ENCODE data around the gene ELL3.
"Not testable (repeated sequence)": the region's sequence is repeated elsewhere in the genome, so short reads cannot be mapped to it uniquely, and the experiment has no call there.

Gene ELL3, protein sequence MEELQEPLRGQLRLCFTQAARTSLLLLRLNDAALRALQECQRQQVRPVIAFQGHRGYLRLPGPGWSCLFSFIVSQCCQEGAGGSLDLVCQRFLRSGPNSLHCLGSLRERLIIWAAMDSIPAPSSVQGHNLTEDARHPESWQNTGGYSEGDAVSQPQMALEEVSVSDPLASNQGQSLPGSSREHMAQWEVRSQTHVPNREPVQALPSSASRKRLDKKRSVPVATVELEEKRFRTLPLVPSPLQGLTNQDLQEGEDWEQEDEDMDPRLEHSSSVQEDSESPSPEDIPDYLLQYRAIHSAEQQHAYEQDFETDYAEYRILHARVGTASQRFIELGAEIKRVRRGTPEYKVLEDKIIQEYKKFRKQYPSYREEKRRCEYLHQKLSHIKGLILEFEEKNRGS

DNA sequence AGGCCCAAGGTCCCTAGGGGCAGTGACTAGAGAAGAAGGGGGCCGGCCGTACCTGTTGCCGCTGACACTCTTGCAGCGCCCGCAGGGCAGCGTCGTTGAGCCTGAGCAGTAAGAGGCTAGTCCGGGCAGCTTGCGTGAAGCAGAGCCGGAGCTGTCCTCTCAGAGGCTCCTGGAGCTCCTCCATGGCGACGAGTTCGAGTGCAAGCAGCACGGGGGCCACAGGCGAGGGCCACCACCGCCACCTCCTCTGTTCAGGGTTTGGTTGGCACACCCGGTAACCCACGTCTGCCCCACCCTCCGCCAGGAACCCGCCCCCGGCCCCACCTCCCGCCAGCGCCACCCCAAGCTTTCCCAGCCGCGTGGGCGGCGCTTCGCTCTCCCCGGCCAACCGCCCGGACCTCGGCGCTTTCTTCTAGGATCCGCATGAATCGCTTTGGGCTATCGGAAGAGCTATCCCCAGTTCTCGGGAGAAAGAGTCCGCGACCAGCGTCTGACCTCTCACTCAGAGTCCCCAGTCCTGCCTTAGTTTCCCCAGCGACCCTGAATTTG is at the start of gene ELL3:
Gene ELL3, minus strand, starts transcription at position 249 of the 549 bp plus-strand sequence. Its CDS starts 65 bp downstream, at position 184.
- peaks cover 27% of the 10 kb centered on the region for H3K36me3 ChIP-seq (ENCODE audit: control insufficient read depth, insufficient read depth, low read length)
- peak within 1 kb of the TSS; percentile 85 for H3K4me3 ChIP-seq (ENCODE audit: low read depth, low read length)
- peaks cover 9% of the 10 kb centered on the region; the same call in 1 of the 2 replicates for H3K27me3 ChIP-seq (ENCODE audit: control insufficient read depth, insufficient read depth, low read length)
- peaks cover 5% of the 10 kb centered on the region; the same call in 1 of the 2 replicates for H3K4me1 ChIP-seq (ENCODE audit: control insufficient read depth, insufficient read depth, low read length)
- peak within 1 kb of the TSS; percentile 69 for H3K9ac ChIP-seq (ENCODE audit: low read length)
- no peaks in the 10 kb centered on the region for H3K9me3 ChIP-seq (ENCODE audit: control insufficient read depth, insufficient read depth, low read depth, low read length)
- no peak within 1 kb of the TSS for H3K27ac ChIP-seq (ENCODE audit: low read depth, low read length)

DNA sequence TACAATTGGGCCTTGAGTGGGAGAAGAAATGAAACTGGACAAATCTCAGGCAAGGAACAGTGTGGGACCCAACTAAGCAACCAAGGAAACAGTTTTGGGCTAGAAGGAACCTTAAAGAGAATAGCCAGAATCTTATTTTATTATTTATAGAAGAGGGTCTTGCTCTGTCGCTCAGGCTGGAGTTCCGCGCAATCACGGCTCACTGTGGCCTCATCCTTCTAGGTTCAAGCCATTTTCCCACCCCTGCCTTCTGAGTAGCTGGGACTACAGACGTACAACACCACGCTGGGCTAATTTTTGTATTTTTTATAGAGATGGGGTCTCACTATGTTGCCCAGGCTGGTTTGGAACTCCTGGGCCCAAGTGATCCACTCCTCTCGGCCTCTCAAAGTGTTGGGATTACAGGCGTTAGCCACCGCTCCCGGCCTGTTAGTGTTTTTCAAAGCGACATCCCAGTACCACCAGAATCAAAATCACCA is 49.3 kb upstream of the ELL3 start:
- Histone ChIP-seq H3K9ac (ENCODE audit: low read length) (no peak overlapping the region), H3K27ac (ENCODE audit: low read depth, low read length) (no peak overlapping the region), H3K9me3 (ENCODE audit: control insufficient read depth, insufficient read depth, low read depth, low read length) (peaks cover 3% of the 10 kb centered on the region; the same call in 1 of the 2 replicates), H3K4me3 (ENCODE audit: low read depth, low read length) (peak overlapping the region; percentile 92; the same call in 1 of the 2 replicates), H3K27me3 (ENCODE audit: control insufficient read depth, insufficient read depth, low read length) (no peaks in the 10 kb centered on the region), H3K36me3 (ENCODE audit: control insufficient read depth, insufficient read depth, low read length) (peaks cover 11% of the 10 kb centered on the region), H3K4me1 (ENCODE audit: control insufficient read depth, insufficient read depth, low read length) (0 out of 2 replicates have a peak, but pooled peaks cover 7% of the 10 kb centered on the region)

DNA sequence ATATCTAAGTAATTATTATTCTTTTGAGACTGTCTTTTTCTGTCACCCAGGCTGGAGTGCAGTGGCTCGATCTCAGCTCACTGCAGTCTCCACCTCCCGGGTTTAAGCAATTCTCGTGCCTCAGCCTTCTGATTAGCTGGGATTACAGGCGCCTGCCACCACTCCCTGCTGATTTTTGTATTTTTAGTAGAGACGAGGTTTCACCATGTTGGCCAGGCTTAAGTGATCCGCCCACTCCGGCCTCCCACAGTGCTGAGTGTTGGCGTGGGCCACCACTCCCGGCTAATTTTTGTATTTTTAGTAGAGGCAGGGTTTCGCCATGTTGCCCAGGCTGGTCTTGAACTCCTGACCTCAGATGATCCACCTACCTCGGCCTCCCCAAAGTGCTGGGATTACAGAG is 48.5 kb upstream of the ELL3 start:
- H3K4me1 ChIP-seq (ENCODE audit: control insufficient read depth, insufficient read depth, low read length); H3K27me3 ChIP-seq (ENCODE audit: control insufficient read depth, insufficient read depth, low read length); H3K4me3 ChIP-seq (ENCODE audit: low read depth, low read length); H3K9me3 ChIP-seq (ENCODE audit: control insufficient read depth, insufficient read depth, low read depth, low read length); H3K27ac ChIP-seq (ENCODE audit: low read depth, low read length); H3K9ac ChIP-seq (ENCODE audit: low read length): not testable (repeated sequence)
- H3K36me3 ChIP-seq (ENCODE audit: control insufficient read depth, insufficient read depth, low read length): peaks cover 11% of the 10 kb centered on the region

GRCh38 chr15:43824302-43825246 is 47.8 kb upstream of the ELL3 start, which contains the start of gene MFAP1:
TSS of gene MFAP1 (minus strand) at chr15:43824690. CDS start at chr15:43824569, 121 bp downstream.
- H3K27ac ChIP-seq (ENCODE audit: low read depth, low read length): peak within 1 kb of the TSS; percentile 10; the same call in 1 of the 2 replicates
- H3K9me3 ChIP-seq (ENCODE audit: control insufficient read depth, insufficient read depth, low read depth, low read length): peaks cover 3% of the 10 kb centered on the region; the same call in 1 of the 2 replicates
- H3K27me3 ChIP-seq (ENCODE audit: control insufficient read depth, insufficient read depth, low read length): no peaks in the 10 kb centered on the region
- peak within 1 kb of the TSS; percentile 85 for H3K9ac ChIP-seq (ENCODE audit: low read length)
- H3K4me3 ChIP-seq (ENCODE audit: low read depth, low read length): peak within 1 kb of the TSS; percentile 84
- 0 out of 2 replicates have a peak, but pooled peaks cover 7% of the 10 kb centered on the region for H3K4me1 ChIP-seq (ENCODE audit: control insufficient read depth, insufficient read depth, low read length)
- peaks cover 9% of the 10 kb centered on the region; the same call in 1 of the 2 replicates for H3K36me3 ChIP-seq (ENCODE audit: control insufficient read depth, insufficient read depth, low read length)

- Histone ChIP-seq H3K4me1 (ENCODE audit: control insufficient read depth, insufficient read depth, low read length) (no peaks in the 10 kb centered on the region), H3K27me3 (ENCODE audit: control insufficient read depth, insufficient read depth, low read length) (no peaks in the 10 kb centered on the region), H3K9ac (ENCODE audit: low read length) (no peak overlapping the region), H3K9me3 (ENCODE audit: control insufficient read depth, insufficient read depth, low read depth, low read length) (peaks cover 3% of the 10 kb centered on the region; the same call in 1 of the 2 replicates), H3K4me3 (ENCODE audit: low read depth, low read length) (no peak overlapping the region), H3K27ac (ENCODE audit: low read depth, low read length) (no peak overlapping the region), H3K36me3 (ENCODE audit: control insufficient read depth, insufficient read depth, low read length) (peaks cover 16% of the 10 kb centered on the region)
Measured at GRCh38 chr15:43821505-43821904, 44.7 kb upstream of the ELL3 start.

DNA sequence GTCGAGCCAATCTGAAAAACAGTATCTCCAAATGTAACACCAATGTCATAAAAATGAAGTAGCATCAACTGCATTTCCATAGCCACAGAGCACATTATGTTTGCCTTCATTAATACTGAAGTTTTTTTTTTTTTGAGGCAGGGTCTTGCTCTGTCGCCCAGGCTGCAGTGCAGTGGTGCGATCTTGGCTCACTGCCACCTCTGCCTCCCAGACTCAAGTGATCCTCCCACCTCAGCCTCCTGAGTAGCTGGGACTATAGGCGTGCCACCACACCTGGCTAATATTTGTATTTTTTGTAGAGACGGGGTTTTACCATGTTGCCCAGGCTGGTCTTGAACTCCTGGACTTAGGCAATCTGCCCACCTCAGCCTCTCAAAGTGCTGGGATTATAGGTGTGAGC is 38.3 kb upstream of the ELL3 start:
- peaks cover 74% of the 10 kb centered on the region for H3K36me3 ChIP-seq (ENCODE audit: control insufficient read depth, insufficient read depth, low read length)
- H3K27ac ChIP-seq (ENCODE audit: low read depth, low read length); H3K27me3 ChIP-seq (ENCODE audit: control insufficient read depth, insufficient read depth, low read length); H3K4me1 ChIP-seq (ENCODE audit: control insufficient read depth, insufficient read depth, low read length); H3K4me3 ChIP-seq (ENCODE audit: low read depth, low read length); H3K9ac ChIP-seq (ENCODE audit: low read length); H3K9me3 ChIP-seq (ENCODE audit: control insufficient read depth, insufficient read depth, low read depth, low read length): not testable (repeated sequence)

- no peak overlapping the region for H3K27ac ChIP-seq (ENCODE audit: low read depth, low read length)
- H3K9me3 ChIP-seq (ENCODE audit: control insufficient read depth, insufficient read depth, low read depth, low read length): no peaks in the 10 kb centered on the region
- peaks cover 95% of the 10 kb centered on the region for H3K36me3 ChIP-seq (ENCODE audit: control insufficient read depth, insufficient read depth, low read length)
- no peak overlapping the region for H3K9ac ChIP-seq (ENCODE audit: low read length)
- no peak overlapping the region for H3K4me3 ChIP-seq (ENCODE audit: low read depth, low read length)
- H3K4me1 ChIP-seq (ENCODE audit: control insufficient read depth, insufficient read depth, low read length): no peaks in the 10 kb centered on the region
- H3K27me3 ChIP-seq (ENCODE audit: control insufficient read depth, insufficient read depth, low read length): no peaks in the 10 kb centered on the region
Measured at GRCh38 chr15:43808960-43809678, 32.4 kb upstream of the ELL3 start.

GRCh38 chr15:43808435-43808950 is 31.7 kb upstream of the ELL3 start:
- Histone ChIP-seq H3K9ac (ENCODE audit: low read length) (no peak overlapping the region), H3K9me3 (ENCODE audit: control insufficient read depth, insufficient read depth, low read depth, low read length) (no peaks in the 10 kb centered on the region), H3K27ac (ENCODE audit: low read depth, low read length) (no peak overlapping the region), H3K27me3 (ENCODE audit: control insufficient read depth, insufficient read depth, low read length) (no peaks in the 10 kb centered on the region), H3K4me3 (ENCODE audit: low read depth, low read length) (no peak overlapping the region), H3K36me3 (ENCODE audit: control insufficient read depth, insufficient read depth, low read length) (peaks cover 91% of the 10 kb centered on the region), H3K4me1 (ENCODE audit: control insufficient read depth, insufficient read depth, low read length) (no peaks in the 10 kb centered on the region)

DNA sequence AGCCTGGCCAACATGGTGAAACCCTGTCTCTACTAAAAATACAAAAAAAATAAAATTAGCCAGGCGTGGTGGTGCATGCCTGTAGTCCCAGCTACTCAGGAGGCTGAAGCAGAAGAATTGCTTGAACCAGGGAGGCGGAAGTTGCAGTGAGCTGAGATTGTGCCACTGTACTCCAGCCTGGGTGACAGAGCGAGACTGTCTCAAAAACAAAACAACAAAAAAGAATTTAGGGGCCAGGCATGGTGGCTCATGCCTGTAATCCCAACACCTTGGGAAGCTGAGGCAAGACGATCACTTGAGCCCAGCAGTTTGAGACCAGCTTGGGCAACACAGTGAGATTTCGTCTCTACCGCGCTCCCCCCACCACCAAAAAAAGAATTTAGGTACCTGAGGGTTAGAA is 25.9 kb upstream of the ELL3 start:
- peaks cover 67% of the 10 kb centered on the region for H3K36me3 ChIP-seq (ENCODE audit: control insufficient read depth, insufficient read depth, low read length)
- H3K9me3 ChIP-seq (ENCODE audit: control insufficient read depth, insufficient read depth, low read depth, low read length); H3K9ac ChIP-seq (ENCODE audit: low read length); H3K27me3 ChIP-seq (ENCODE audit: control insufficient read depth, insufficient read depth, low read length); H3K4me3 ChIP-seq (ENCODE audit: low read depth, low read length); H3K27ac ChIP-seq (ENCODE audit: low read depth, low read length): not testable (repeated sequence)
- H3K4me1 ChIP-seq (ENCODE audit: control insufficient read depth, insufficient read depth, low read length): peaks cover 19% of the 10 kb centered on the region

All from HUES6 (cell line).